HG02678 (cell line): ENCODE results near the gene SKI.
"Not testable (repeated sequence)": the region's sequence is repeated elsewhere in the genome, so short reads cannot be mapped to it uniquely, and the experiment has no call there.

Source experiments
- ATAC-seq: cut with Tn5 transposase; IDR thresholded peaks from one replicate; pipeline ENCODE4 v1.9.1; 2021; ENCODE audit warnings: mild to moderate bottlenecking, moderate library complexity; ENCODE audit not compliant: unreplicated experiment

The SKI gene

DNA sequence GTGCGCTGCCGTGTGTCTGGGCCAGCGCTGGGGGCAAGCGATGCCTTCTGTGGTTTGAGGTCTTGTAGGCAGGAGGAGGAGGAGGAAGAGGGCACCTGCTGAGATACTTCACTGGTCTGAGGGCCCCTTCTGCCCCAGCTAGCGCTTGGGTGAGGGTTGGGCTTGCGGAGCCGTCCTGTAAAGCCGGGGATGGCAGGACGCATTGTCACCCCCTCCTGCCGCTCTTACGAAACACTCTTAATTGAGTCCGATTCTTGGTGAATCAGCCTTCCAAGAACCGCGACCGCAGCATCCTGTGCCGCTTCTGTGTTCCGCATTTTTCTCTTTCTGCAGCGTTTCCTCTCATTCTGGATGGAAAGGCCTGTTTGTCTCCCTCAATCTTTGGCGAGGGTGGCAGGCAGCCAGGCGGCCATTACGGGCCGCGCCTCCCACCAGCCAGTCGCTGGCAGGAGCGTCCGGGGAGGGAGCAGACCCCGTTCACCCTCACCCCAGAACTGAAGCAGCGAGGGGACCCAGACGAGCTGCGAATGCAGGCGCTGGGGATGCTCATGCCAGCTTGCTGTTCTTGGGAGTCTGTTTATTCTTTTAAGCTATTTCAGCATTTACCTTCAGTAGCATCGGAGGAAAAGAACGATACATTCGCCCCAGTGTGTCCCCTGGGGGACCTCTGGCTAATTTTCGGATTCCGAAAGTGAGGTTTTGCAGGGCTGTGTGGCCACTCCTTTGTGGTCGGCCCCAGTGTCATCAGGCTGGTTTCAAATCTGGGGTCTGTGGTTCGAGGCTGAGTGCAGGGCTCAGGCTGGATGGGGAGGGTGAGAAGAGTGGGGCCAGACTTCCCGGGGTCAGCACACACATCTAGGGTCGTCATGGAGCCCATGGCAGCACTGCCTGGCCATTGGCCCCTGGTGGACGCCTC lies 62.7 kb downstream of the SKI start:
- peak; percentile 60 for ATAC-seq

DNA sequence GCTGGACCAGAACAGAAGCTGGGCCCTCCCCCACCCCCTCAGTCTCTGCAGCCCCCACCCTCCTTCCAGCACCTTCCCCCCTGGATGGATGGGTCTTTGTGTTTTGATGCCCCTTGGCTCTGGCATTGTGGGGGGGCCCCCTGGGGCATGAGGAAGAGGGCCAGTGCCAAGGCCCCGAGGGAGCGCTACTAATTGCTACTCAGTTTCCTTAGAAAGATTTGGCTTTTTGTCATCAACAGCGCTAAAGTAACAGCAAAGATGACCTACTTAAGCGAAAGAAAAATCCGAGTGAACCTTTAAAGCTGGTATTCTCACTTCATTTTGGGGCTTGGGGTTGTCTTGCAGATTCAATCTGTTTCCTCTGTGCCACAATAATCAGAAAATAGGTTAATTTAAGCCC lies 63.5 kb downstream of the SKI start:
- ATAC-seq: no peak

DNA sequence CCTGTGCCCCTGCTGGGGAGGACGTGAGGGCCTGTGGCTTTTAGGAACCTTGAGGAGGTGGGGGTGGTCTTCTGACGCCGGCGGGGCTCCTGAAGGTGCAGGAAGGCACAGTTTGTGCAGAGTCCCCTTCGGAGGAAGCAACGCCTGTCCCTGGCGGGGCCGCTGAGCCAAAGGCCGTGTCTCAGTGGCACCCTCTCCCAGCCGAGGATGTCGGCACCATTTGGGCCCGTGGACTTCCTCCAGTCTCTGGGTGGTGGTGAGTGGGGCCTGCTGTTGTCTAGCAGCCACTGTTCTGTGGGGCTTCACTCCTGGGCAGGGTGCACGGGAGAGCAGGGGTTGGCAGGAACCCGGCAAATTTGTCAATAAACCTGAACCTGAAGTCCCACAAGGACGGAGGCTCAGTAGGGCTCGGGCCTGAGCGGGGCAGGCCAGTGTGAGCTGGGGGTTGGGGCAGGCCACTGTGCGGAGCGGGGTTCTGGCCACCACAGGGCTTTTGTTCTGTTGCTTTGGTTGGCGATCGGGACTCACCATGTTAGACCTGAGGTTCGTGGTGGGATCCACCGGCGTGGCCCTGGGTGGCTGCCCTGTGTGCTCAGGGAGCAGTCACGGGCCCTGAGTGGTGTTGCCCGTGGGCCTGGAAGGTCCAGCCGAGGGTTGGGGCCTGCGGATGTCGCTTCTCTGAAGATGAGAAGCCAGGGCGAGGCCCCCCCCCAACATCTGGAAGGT lies 64.8 kb downstream of the SKI start:
- ATAC-seq: no peak

DNA sequence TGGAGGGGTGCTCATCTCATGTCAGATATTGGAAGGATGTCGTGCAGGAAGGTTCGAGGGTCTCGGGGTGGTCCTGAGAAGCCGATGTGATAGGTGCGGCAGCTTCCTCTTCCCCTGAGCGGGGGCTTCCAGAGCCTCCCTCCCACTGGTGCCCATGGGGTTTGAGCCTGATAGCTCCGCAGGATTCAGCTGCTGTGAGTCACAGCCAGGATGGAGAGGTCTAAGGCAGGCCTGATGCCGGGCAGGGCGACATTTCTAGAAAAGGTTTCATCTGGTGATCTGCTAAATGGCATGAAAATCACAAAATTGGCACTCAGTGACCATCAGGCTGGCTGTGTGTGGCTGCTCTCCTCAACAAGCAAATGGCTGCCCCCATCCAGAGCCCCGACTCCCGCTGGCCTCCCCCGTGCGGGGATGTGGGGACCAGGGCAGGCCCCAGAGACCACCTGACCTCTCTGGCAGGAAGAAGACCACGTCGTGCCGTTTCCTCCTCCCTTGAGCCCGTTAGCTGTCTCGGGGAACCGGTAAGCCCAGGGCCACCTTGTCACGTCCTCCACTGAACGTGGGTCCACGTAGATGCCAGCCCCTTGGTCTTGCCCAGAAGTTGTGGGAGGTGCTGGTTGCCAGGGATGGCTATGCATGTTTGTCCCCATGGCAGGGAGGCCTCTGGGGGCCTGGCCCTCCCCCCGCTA lies 66.1 kb downstream of the SKI start:
- ATAC-seq: no peak

DNA sequence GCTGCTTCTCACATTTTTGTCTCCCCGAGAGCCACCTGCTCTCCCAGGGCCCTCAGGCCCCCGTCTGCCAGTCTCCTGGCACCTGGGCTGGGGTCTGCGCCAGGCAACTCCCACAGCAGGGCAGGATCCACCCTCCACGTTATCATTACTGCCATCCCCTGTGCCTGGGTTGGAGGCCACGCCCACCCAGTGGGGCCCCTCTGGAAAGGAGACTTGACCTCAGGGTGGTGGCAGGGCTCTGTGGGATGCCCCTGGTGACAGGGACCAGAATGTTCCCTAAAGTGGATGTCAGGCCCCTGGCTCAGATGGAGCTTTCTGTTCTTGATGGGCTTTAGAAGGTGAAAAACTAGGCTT lies 66.6 kb downstream of the SKI start:
- no peak for ATAC-seq

DNA sequence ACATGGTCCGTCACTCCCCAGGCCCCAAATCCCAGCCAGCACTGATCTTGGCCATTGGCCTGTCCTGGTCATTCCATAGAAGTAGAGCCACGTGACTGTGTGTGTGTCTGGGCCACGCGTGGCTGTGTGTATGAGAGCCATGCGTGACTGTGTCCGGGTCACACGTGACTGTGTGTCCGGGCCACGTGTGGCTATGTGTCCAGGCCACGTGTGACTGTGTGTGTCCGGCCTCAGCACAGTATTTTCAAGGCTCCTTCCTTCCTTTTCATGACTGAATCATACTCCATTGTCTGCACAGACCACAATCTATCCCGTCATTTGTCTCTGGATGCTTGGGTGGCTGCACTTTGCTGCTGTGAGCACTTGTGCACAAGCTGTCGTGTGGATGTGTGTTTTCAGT lies 67.4 kb downstream of the SKI start:
- no peak for ATAC-seq

DNA sequence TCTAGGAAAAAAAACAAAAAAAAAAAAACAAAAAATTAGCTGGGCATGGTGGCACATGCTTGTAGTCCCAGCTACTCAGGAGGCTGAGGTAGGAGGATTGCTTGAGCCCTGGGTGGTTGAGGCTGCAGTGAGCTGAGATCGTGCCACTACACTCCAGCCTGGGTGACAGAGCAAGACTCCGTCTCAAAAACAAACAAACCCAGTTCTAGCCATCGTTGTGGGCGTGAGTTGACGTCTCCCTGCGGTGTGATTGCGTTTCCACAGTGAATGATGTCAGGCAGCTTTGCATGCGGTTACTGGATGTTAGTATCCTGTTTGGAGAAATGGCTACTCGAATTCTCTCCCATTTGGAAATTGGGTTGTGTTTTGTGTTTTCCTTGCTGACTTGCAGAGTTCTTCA lies 68.1 kb downstream of the SKI start:
- ATAC-seq: not testable (repeated sequence)

DNA sequence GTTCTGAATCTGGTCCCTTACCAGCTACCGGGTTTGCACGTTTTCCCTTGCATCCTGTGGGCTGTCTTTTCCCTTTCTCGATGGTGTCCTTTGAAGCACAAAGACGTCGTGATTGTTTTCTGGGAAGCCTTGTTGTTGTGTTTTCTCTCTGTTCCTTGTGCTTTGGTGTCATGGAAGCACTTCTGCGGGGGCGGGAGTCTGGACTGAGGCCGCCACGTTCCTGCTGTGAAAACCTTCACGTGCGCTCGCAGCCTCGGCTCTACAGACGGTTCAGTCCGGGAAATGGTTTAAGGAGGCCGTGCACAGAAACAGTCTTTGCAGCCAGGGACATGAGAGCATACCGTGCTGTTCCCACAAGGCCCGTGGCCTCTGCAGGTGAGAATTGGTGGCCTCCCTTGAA lies 68.5 kb downstream of the SKI start:
- no peak for ATAC-seq

DNA sequence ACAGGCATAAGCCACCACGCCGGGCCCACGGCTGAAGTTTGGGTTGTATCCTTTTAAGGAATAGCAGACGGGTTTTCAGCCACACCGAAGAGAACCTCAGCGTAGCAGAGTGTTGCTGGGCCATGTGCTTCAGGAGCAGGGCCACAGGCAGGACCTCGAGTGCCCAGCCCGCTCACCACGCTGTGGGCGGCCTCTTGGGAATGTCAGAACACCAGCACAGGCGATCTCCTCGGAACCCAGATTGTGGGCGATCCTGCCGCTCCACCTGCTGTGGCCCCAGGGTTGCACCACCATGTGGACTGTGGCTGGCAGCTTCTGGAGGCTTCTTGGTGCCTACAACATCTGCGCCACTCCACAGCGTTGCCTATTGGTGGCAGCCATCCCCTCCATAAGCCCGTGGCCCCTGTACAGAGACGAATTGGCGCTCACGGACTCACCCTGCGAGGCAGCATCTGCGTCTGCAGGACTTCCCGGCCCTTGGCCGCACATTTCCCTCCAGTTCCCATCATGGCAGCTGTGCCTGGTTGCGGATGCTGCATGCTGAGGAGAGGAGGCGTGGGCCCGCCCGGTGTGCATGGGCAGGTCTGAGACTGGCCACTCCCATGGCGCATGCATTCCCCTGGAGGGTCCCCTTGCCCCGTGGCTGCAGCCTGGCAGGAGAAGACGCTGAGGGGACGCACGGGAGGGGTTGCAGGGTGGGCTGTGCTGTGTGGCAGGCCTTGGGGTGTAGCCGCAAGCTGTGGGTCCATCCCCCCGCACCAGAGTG lies 69.3 kb downstream of the SKI start:
- no peak for ATAC-seq

DNA sequence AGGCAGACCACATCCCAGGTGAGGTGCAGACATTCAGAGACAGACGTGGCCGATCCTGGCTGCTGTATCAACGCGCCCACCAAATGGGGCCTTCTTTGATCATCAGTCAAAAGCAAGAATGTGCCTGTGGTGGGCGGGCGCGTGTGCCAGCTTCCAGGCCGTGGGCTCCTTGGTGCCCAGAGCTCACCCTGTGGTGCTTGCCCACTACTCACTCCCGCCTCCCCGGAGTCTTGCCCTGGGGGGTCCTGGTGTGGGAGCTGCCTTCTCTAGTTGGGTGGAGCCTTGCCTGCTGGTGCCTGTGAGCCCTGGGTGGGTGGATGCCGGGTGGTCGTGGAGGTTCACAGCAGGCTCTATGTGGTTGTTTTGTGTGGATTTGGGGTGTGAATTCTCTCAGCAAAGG lies 70.6 kb downstream of the SKI start:
- ATAC-seq: no peak

DNA sequence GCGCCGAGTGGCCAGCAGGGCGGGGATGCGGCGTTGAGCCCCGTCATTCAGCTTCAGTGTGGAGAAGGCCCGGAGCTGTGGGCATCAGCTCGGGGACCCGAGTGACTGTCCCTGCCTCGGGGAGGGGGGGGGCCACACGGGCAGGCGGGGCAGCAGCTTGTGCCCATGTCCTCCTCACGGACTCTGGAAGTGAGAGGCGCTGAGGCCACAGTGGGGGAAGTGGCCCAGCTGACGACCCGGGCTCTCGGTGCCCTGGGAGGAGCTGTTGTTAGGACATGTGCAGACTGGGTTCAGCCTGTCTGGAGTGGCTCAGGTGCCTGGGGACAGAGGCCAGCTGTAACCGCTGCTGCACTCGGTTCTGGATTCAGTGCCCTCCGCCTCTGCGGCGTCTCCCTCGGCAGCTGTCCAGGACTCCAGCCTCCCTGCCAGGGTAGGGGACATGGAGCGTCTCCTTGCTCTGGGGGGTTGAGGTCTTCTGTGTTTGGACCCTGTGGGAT lies 71.1 kb downstream of the SKI start:
- ATAC-seq: no peak

DNA sequence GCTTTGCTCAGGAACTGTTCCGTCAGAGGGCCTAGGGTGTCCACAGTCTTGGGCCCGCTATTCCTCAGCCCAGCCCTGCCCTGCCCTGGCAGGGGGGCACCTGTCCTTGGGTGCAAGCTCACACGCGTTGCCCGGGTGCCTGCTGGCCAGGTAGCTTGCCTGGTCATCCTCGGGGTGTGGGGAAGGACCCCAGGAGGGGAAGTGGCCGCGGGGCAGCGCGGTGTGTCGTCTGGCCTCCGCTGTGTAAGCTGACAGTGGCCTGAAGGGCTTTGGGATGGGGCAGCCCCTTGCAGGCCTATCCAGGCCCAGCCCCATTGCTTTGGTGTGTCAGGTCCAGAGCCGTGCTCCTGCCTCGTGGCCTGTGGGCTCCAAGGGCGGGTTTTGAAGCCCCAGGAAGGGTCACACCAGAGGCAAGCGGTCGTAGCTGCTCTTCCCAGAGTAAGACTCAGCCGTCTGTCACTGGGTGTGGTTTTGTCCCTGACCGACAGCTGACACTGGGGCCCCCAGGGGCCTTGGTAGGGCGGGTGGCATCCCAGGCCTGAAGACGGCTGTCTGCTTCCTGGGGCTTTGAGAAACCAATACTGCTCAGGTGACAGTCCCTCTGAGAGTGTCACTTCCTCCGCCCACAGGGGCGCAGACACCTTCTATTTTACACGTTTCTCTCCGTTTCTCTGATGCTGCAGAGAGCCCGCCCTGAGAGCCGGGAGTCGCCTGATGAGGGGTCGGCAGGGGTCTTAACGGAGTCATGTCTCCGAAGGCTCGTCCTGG lies 72.1 kb downstream of the SKI start:
- ATAC-seq: peak; percentile 85

DNA sequence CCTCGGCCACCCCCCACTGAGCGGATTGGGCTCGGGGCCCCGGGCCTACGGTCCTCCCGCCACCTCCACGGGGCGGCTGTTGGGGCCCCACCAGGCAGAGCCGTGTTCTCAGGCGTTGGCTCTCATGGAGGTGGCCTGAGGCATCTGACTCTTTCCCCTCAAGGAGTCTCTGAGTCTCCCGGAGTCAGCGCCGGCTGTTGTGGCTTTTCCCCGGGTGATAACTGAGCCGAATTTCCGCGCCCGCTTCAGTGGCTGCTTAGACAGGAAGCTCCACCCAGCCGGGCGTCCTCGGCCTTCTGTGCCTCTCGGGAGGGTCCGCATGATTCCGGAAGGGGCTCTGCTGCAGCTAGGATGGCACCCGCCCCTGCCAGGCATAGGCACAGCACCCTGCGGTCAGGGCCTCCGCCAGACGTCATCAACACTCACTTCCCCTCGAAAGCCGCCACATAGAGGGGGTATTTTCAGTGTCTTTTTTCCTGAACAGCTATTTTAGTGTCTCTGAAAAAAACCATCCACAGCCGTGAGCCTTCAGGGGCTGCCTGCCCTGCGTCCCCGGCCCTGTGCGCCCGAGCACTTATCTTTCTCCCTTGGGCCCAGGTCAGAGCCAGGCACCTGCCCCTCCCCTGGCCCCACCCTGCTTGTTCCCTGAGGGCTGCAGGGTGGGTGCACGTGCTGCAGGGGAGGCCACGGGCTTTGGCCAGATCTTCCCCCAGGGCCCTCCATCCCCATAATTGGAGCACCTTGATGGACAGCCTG lies 72.9 kb downstream of the SKI start:
- peak; percentile 48 for ATAC-seq

DNA sequence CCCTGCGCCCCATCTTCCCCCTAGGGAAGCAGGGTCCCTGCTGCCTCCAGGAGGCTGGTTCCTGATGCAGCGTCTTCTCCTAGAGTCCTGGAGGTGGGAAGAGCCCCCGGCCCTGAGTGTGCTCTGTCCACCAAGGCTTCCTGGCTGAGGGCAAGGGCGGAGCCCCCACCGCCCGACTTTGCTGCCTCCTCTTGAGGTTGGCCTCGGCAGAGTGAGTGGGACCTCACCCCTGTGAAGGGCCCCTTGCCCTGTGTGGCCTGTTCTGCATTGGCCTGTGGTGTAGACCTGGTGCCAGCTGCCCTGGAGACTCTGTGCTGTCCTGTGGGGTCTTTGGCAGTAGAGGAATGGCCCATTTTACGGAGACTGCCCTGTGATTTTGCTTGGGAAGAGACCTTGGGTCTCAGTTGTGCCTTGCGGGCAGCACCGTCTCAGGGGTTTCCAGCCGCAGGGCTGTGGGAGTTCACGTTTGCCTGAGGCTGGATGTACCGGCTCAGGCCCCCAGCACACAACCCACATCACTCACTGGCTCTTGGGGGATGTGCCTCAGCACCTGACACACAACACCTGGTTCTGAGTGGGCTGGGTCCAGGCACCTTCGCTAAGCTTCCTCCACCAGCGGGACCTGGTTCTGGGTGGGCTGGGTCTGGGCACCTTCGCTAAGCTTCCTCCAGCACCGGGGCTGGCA lies 73.6 kb downstream of the SKI start:
- ATAC-seq: no peak

DNA sequence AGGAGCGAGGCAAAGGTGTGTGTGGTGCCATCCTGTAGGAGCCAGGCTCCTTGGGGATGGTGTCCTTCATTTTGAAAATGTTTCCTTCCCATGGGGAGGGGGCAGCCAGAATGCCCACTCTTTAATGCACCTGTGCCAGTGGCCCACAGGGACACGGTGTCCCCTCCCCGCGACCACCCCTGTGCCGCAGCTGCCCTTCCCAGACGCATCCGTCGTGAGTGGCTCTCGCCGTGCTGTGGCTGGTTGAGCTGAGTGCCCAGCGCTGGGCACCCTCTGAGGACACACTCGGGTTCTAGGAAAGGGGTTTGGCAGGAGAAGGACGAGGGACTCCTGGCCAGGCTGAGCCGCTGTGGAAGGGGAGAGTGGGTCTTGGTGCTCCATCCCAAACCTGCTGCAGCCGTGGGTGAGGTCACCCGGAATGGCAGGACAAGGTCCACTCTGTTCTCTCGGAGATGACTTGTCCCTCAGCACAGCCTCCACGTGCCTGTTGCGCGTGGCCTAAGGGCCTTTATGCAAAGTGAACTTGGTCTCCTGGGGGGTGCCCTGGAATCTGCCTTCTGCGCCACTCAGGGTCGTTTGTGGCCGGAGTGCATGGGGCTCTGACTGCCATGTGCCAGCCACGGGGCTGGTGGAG lies 74.3 kb downstream of the SKI start:
- no peak for ATAC-seq

DNA sequence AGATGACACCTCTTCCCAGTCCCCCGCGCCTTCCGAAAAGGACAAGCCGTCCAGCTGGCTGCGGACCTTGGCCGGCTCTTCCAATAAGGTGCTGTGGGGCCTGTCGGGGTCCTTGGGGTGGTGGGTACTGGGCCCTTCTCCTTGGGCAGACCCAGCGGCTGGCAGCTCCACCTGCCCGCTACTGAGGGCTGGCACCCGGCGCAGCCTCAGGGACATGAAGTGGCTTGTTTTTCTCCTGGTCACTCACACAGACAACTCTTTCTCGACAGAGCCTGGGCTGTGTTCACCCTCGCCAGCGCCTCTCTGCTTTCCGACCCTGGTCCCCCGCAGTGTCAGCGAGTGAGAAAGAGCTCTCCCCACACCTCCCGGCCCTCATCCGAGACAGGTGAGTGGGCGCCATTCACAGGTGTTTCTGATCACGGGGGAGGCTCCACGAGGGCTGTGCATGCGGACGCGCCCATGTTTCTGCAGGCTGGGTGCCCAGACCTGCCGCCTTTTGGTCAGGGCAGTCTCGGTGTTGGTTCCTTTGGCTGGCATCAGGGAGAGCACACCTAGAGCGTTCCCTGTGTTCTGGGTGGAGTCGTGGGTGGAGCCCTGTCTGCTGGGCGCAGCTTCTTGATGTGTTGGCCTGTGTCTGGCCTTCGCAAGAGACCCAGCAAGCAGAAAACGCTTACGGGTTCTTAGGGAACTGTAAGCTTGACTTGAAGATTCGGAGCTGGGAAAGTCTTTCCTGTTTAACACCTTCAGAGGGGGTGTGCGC lies 75.1 kb downstream of the SKI start:
- ATAC-seq: no peak

DNA sequence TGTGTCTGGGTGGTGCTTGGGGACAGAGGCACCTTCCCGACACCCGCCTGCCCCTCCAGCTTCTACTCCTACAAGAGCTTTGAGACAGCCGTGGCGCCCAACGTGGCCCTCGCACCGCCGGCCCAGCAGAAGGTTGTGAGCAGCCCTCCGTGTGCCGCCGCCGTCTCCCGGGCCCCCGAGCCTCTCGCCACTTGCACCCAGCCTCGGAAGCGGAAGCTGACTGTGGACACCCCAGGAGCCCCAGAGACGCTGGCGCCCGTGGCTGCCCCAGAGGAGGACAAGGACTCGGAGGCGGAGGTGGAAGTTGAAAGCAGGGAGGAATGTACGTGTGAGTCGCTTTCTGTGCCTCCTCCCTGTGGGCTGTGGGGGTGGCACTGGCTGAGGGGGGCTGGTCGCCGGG lies 75.7 kb downstream of the SKI start:
- no peak for ATAC-seq

DNA sequence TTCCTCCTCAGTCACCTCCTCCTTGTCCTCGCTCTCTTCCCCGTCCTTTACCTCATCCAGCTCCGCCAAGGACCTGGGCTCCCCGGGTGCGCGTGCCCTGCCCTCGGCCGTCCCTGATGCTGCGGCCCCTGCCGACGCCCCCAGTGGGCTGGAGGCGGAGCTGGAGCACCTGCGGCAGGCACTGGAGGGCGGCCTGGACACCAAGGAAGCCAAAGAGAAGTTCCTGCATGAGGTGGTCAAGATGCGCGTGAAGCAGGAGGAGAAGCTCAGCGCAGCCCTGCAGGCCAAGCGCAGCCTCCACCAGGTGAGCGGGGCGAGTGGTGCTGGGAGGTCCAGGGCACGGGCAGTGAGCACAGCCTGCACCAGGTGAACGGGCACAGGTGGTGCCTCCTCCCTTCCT lies 76.2 kb downstream of the SKI start:
- ATAC-seq: no peak
